Skeletal muscle tissue (tissue), 4 donors: ENCODE results near the gene KMO. TPM values are rescaled to one million over a fixed set of nuclear protein-coding genes. Genes with fewer than 3 reads are reported as not detected.

Experiments
- H3K27ac ChIP-seq: one replicate; pipeline ENCODE4 v1.7.0; 2013; ENCODE audit warnings: mild to moderate bottlenecking, low read depth, low read length, inconsistent platforms
- H3K27me3 ChIP-seq, 3 donors: one replicate each; pipeline ENCODE4 v1.7.0; 2013; ENCODE audit warnings: low read length in 3 of 3; ENCODE audit not compliant: control insufficient read depth in 3 of 3, insufficient read depth in 3 of 3
- H3K36me3 ChIP-seq, 3 donors: one replicate each; pipeline ENCODE4 v1.7.0; 2013; ENCODE audit warnings: low read length in 3 of 3; ENCODE audit not compliant: control insufficient read depth in 3 of 3, insufficient read depth in 3 of 3
- H3K4me1 ChIP-seq, 3 donors: one replicate each; pipeline ENCODE4 v1.7.0; 2013; ENCODE audit warnings: low read length in 3 of 3, mild to moderate bottlenecking in 3 of 3; ENCODE audit not compliant: control insufficient read depth in 3 of 3, insufficient read depth in 3 of 3
- H3K4me3 ChIP-seq, 3 donors: one replicate each; pipeline ENCODE4 v1.7.0; 2013; ENCODE audit warnings: low read length in 3 of 3
- H3K9ac ChIP-seq, 3 donors: one replicate each; pipeline ENCODE4 v1.7.0; 2013; ENCODE audit warnings: low read length in 3 of 3, mild to moderate bottlenecking in 3 of 3, moderate library complexity in 2 of 3, low read depth in 1 of 3
- H3K9me3 ChIP-seq, 3 donors: one replicate each; pipeline ENCODE4 v1.7.0; 2013; ENCODE audit warnings: low read length in 3 of 3; ENCODE audit not compliant: control insufficient read depth in 3 of 3
- total RNA-seq: library from RNA; depleted of rRNA; stranded (reverse); fragments of >200 nt; gene quantifications from one replicate; pipeline ENCODE4 v1.2.3, GENCODE V29; 2014
- donor health status: Osteomylitis.

KMO gene
- total RNA-seq, 1 donor from 2014 or later: 0.52 TPM

GRCh38 chr1:241617426-241617825 is 85.2 kb downstream of the KMO start:
- H3K9ac ChIP-seq: no peak overlapping the region
- H3K4me1 ChIP-seq: no peaks in the 10 kb centered on the region
- H3K27me3 ChIP-seq: no peaks in the 10 kb centered on the region
- H3K27ac ChIP-seq: no peak overlapping the region
- no peaks in the 10 kb centered on the region for H3K9me3 ChIP-seq
- H3K36me3 ChIP-seq: no peaks in the 10 kb centered on the region
- no peak overlapping the region for H3K4me3 ChIP-seq

- Histone ChIP-seq H3K27me3 (no peaks in the 10 kb centered on the region), H3K4me1 (no peaks in the 10 kb centered on the region), H3K9me3 (no peaks in the 10 kb centered on the region), H3K27ac (no peak overlapping the region), H3K4me3 (no peak overlapping the region), H3K9ac (no peak overlapping the region), H3K36me3 (no peaks in the 10 kb centered on the region)
Observed at GRCh38 chr1:241622669-241623068, 90.5 kb downstream of the KMO start.

GRCh38 chr1:241624935-241625334 is 92.8 kb downstream of the KMO start:
- Histone ChIP-seq H3K27ac (no peak overlapping the region), H3K36me3 (no peaks in the 10 kb centered on the region), H3K27me3 (no peaks in the 10 kb centered on the region), H3K4me1 (no peaks in the 10 kb centered on the region), H3K9me3 (no peaks in the 10 kb centered on the region), H3K4me3 (no peak overlapping the region), H3K9ac (no peak overlapping the region)

GRCh38 chr1:241627453-241628259 is 95.5 kb downstream of the KMO start:
- Histone ChIP-seq H3K9ac (no peak overlapping the region), H3K36me3 (no peaks in the 10 kb centered on the region), H3K9me3 (no peaks in the 10 kb centered on the region), H3K4me3 (no peak overlapping the region), H3K27ac (no peak overlapping the region), H3K4me1 (no peaks in the 10 kb centered on the region), H3K27me3 (no peaks in the 10 kb centered on the region)

GRCh38 chr1:241630005-241630404 is 97.8 kb downstream of the KMO start:
- Histone ChIP-seq H3K4me3 (no peak overlapping the region), H3K36me3 (no peaks in the 10 kb centered on the region), H3K4me1 (no peaks in the 10 kb centered on the region), H3K9ac (no peak overlapping the region), H3K9me3 (no peaks in the 10 kb centered on the region), H3K27me3 (no peaks in the 10 kb centered on the region), H3K27ac (no peak overlapping the region)

- no peaks in the 10 kb centered on the region for H3K36me3 ChIP-seq
- no peaks in the 10 kb centered on the region for H3K4me1 ChIP-seq
- no peaks in the 10 kb centered on the region for H3K27me3 ChIP-seq
- no peak overlapping the region for H3K4me3 ChIP-seq
- H3K27ac ChIP-seq: no peak overlapping the region
- no peaks in the 10 kb centered on the region for H3K9me3 ChIP-seq
- H3K9ac ChIP-seq: no peak overlapping the region
Observed at GRCh38 chr1:241630476-241630875, 98.3 kb downstream of the KMO start.

GRCh38 chr1:241630899-241631298 is 98.7 kb downstream of the KMO start:
- Histone ChIP-seq H3K27ac (no peak overlapping the region), H3K9me3 (no peaks in the 10 kb centered on the region), H3K4me1 (no peaks in the 10 kb centered on the region), H3K36me3 (no peaks in the 10 kb centered on the region), H3K4me3 (no peak overlapping the region), H3K27me3 (no peaks in the 10 kb centered on the region), H3K9ac (no peak overlapping the region)

- Histone ChIP-seq H3K4me3 (no peak overlapping the region), H3K36me3 (no peaks in the 10 kb centered on the region), H3K4me1 (no peaks in the 10 kb centered on the region), H3K27me3 (no peaks in the 10 kb centered on the region), H3K9ac (no peak overlapping the region), H3K9me3 (no peaks in the 10 kb centered on the region), H3K27ac (no peak overlapping the region)
Observed at GRCh38 chr1:241631674-241632073, 99.5 kb downstream of the KMO start.

- Histone ChIP-seq H3K9ac (no peak overlapping the region), H3K9me3 (no peaks in the 10 kb centered on the region)
Observed at GRCh38 chr1:241632987-241633386, 100.8 kb downstream of the KMO start.

GRCh38 chr1:241635556-241636152 is 103.5 kb downstream of the KMO start:
- no peaks in the 10 kb centered on the region for H3K27me3 ChIP-seq
- no peak overlapping the region for H3K9ac ChIP-seq
- no peaks in the 10 kb centered on the region for H3K36me3 ChIP-seq
- H3K4me1 ChIP-seq: peaks cover 2 to 11% (median 5%) of the 10 kb centered on the region in 3 donors
- H3K9me3 ChIP-seq: no peaks in the 10 kb centered on the region
- H3K4me3 ChIP-seq: no peak overlapping the region
- H3K27ac ChIP-seq: no peak overlapping the region

More at GRCh38 chr1:241632987-241633386, 100.8 kb downstream of the KMO start:
- no peaks in the 10 kb centered on the region for H3K27me3 ChIP-seq
- H3K27ac ChIP-seq: no peak overlapping the region
- H3K36me3 ChIP-seq: no peaks in the 10 kb centered on the region
- no peaks in the 10 kb centered on the region for H3K4me1 ChIP-seq
- H3K4me3 ChIP-seq: no peak overlapping the region
